Activated CD4-positive, alpha-beta memory T cell treated with anti-CD3 and anti-CD28 coated beads for 36 hours (primary cell): Measurements from ENCODE around the gene BSDC1. TPM values are rescaled to one million over a fixed set of nuclear protein-coding genes. Genes with fewer than 3 reads are reported as not detected.
"Not testable (repeated sequence)": the region's sequence is repeated elsewhere in the genome, so short reads cannot be mapped to it uniquely, and the experiment has no call there.

ENCODE experiments used
- CTCF ChIA-PET: fragments of 350-600 bp; sonication (Branson Sonifier 250); formaldehyde crosslinking; loops from one replicate; lab custom pipeline; 2021; ENCODE audit warnings: antibody characterized with exemption, inconsistent platforms; lab: Charles Lee
- POLR2A ChIA-PET: fragments of 350-600 bp; sonication (Branson Sonifier 250); formaldehyde crosslinking; loops from one replicate; lab custom pipeline; 2021; ENCODE audit warnings: antibody characterized with exemption; lab: Charles Lee
- DNase-seq: peaks from one replicate; pipeline ENCODE4 v3.0.0-alpha.2; 2020
- H3K27ac Mint-ChIP-seq: one replicate; pipeline ENCODE4 v1.8.0; 2021; ENCODE audit warnings: mixed read lengths
- H3K27me3 Mint-ChIP-seq: one replicate; pipeline ENCODE4 v1.8.0; 2021; ENCODE audit warnings: mixed read lengths
- H3K36me3 Mint-ChIP-seq: one replicate; pipeline ENCODE4 v1.8.0; 2021; ENCODE audit warnings: mixed read lengths
- H3K4me1 Mint-ChIP-seq: one replicate; pipeline ENCODE4 v1.8.0; 2021; ENCODE audit warnings: low read depth, mixed read lengths
- H3K4me3 Mint-ChIP-seq: one replicate; pipeline ENCODE4 v1.8.0; 2021; ENCODE audit warnings: mild to moderate bottlenecking, mixed read lengths
- H3K9me3 Mint-ChIP-seq: one replicate; pipeline ENCODE4 v1.8.0; 2021; ENCODE audit warnings: mixed read lengths
- intact Hi-C: fragments of 100-400 bp; cut with micrococcal nuclease; formaldehyde crosslinking; loops from one replicate; pipeline ENCODE4 v1.15.1; 2023
- total RNA-seq, 2 experiments: library from RNA; stranded (reverse); gene quantifications; one replicate each; pipeline ENCODE4 v1.2.3, GENCODE V29; 2021

The BSDC1 gene
- total RNA-seq, 2 experiments from 2014 or later: 32.1 to 33.2 TPM

GRCh38 chr1:32365445-32365844, 28.8 kb downstream of the BSDC1 start:
- Mint-ChIP-seq H3K4me1 (peaks cover 14% of the 10 kb centered on the region), H3K27ac (peak overlapping the region; percentile 35), H3K27me3 (peaks cover 3% of the 10 kb centered on the region), H3K9me3 (no peaks in the 10 kb centered on the region), H3K36me3 (peaks cover 19% of the 10 kb centered on the region), H3K4me3 (no peak overlapping the region)
- no peak for DNase-seq
- ChIA-PET POLR2A (interaction anchor here (0.7 to 0.8 kb wide), 2 partner anchors 29 to 30 kb away, joined by 3 read pairs; partner anchors contain the start of gene MARCKSL1), CTCF (no interaction called here)
- intact Hi-C loops: no loop called here

- ChIA-PET POLR2A (no interaction called here), CTCF (interaction anchor here (0.7 kb wide), 1 partner anchor 11 kb away, joined by 3 read pairs; no protein-coding TSS in a partner anchor)
- Mint-ChIP-seq H3K4me3 (no peak overlapping the region), H3K27me3 (peaks cover 3% of the 10 kb centered on the region), H3K4me1 (peaks cover 18% of the 10 kb centered on the region), H3K36me3 (peaks cover 19% of the 10 kb centered on the region), H3K9me3 (no peaks in the 10 kb centered on the region), H3K27ac (no peak overlapping the region)
- no peak for DNase-seq
- intact Hi-C loops: no loop called here
Measured at GRCh38 chr1:32364836-32365235, 29.4 kb downstream of the BSDC1 start.

- no peaks in the 10 kb centered on the region for H3K9me3 Mint-ChIP-seq
- CTCF ChIA-PET: interaction anchor here (0.5 to 1.4 kb wide), 3 partner anchors 148 to 219 kb away, joined by 3 read pairs; partner anchors contain the start of gene CCDC28B
- no peak overlapping the region for H3K27ac Mint-ChIP-seq
- H3K4me1 Mint-ChIP-seq: peaks cover 22% of the 10 kb centered on the region
- H3K36me3 Mint-ChIP-seq: peaks cover 17% of the 10 kb centered on the region
- POLR2A ChIA-PET: no interaction called here
- no peak for DNase-seq
- H3K4me3 Mint-ChIP-seq: no peak overlapping the region
- peaks cover 3% of the 10 kb centered on the region for H3K27me3 Mint-ChIP-seq
- intact Hi-C loops: no loop called here
Measured at GRCh38 chr1:32363713-32364112, 30.5 kb downstream of the BSDC1 start.

- no peak within 1 kb of the TSS for H3K4me3 Mint-ChIP-seq
- intact Hi-C loops: no loop called here
- no peak for DNase-seq
- no peak within 1 kb of the TSS for H3K27ac Mint-ChIP-seq
- no peaks in the 10 kb centered on the region for H3K9me3 Mint-ChIP-seq
- H3K36me3 Mint-ChIP-seq: peaks cover 13% of the 10 kb centered on the region
- peaks cover 22% of the 10 kb centered on the region for H3K4me1 Mint-ChIP-seq
- peaks cover 3% of the 10 kb centered on the region for H3K27me3 Mint-ChIP-seq
- ChIA-PET CTCF (interaction anchor here (0.8 to 1.4 kb wide), 2 partner anchors 147 to 162 kb away, joined by 3 read pairs; partner anchors contain the start of gene CCDC28B), POLR2A (interaction anchor here (1.0 kb wide), 2 partner anchors 27 to 43 kb away, joined by 3 read pairs; no protein-coding TSS in a partner anchor)
Measured at GRCh38 chr1:32362474-32363313, 31.5 kb downstream of the BSDC1 start, which contains the start of the genes FAM229A and TSSK3. Gene FAM229A, minus strand, starts transcription at chr1:32362485. Its CDS starts 394 bp downstream, at chr1:32362091. Gene TSSK3, plus strand, starts transcription at chr1:32362539. Its CDS starts 163 bp downstream, at chr1:32362702.

- peak; percentile 47 for DNase-seq
- intact Hi-C loops: no loop called here
- CTCF ChIA-PET: no interaction called here
- Mint-ChIP-seq H3K36me3 (peaks cover 13% of the 10 kb centered on the region), H3K27me3 (peaks cover 3% of the 10 kb centered on the region), H3K9me3 (no peaks in the 10 kb centered on the region), H3K4me1 (peaks cover 22% of the 10 kb centered on the region), H3K27ac (no peak overlapping the region), H3K4me3 (no peak overlapping the region)
- POLR2A ChIA-PET: interaction anchor here (1.0 kb wide), 2 partner anchors 26 to 42 kb away, joined by 3 read pairs; no protein-coding TSS in a partner anchor
Measured at GRCh38 chr1:32361674-32362473, 32.4 kb downstream of the BSDC1 start.

- H3K9me3 Mint-ChIP-seq: no peaks in the 10 kb centered on the region
- no peak overlapping the region for H3K27ac Mint-ChIP-seq
- H3K4me3 Mint-ChIP-seq: no peak overlapping the region
- ChIA-PET POLR2A (no interaction called here), CTCF (no interaction called here)
- H3K4me1 Mint-ChIP-seq: peaks cover 22% of the 10 kb centered on the region
- intact Hi-C loops: no loop called here
- DNase-seq: no peak
- peaks cover 13% of the 10 kb centered on the region for H3K36me3 Mint-ChIP-seq
- peaks cover 3% of the 10 kb centered on the region for H3K27me3 Mint-ChIP-seq
Measured at GRCh38 chr1:32361308-32361673, 33.0 kb downstream of the BSDC1 start.

GRCh38 chr1:32358435-32358834, 35.8 kb downstream of the BSDC1 start:
- Mint-ChIP-seq H3K9me3 (no peaks in the 10 kb centered on the region), H3K4me3 (no peak overlapping the region), H3K4me1 (peaks cover 20% of the 10 kb centered on the region), H3K27ac (no peak overlapping the region), H3K27me3 (peaks cover 3% of the 10 kb centered on the region), H3K36me3 (peaks cover 8% of the 10 kb centered on the region)
- ChIA-PET CTCF (no interaction called here), POLR2A (no interaction called here)
- intact Hi-C loops: no loop called here
- DNase-seq: no peak

- H3K36me3 Mint-ChIP-seq: peaks cover 3% of the 10 kb centered on the region
- POLR2A ChIA-PET: no interaction called here
- CTCF ChIA-PET: no interaction called here
- no peak for DNase-seq
- H3K4me1 Mint-ChIP-seq: peaks cover 20% of the 10 kb centered on the region
- no peak overlapping the region for H3K27ac Mint-ChIP-seq
- H3K9me3 Mint-ChIP-seq: no peaks in the 10 kb centered on the region
- H3K27me3 Mint-ChIP-seq: peaks cover 3% of the 10 kb centered on the region
- no peak overlapping the region for H3K4me3 Mint-ChIP-seq
- intact Hi-C loops: no loop called here
Measured at GRCh38 chr1:32357614-32358013, 36.6 kb downstream of the BSDC1 start.

GRCh38 chr1:32356478-32356877, 37.8 kb downstream of the BSDC1 start:
- ChIA-PET CTCF (no interaction called here), POLR2A (no interaction called here)
- no peaks in the 10 kb centered on the region for H3K9me3 Mint-ChIP-seq
- H3K27me3 Mint-ChIP-seq: peaks cover 3% of the 10 kb centered on the region
- H3K36me3 Mint-ChIP-seq: peaks cover 3% of the 10 kb centered on the region
- H3K4me3 Mint-ChIP-seq: no peak overlapping the region
- H3K4me1 Mint-ChIP-seq: peaks cover 19% of the 10 kb centered on the region
- DNase-seq: no peak
- H3K27ac Mint-ChIP-seq: no peak overlapping the region
- intact Hi-C loops: no loop called here

GRCh38 chr1:32355778-32356177, 38.5 kb downstream of the BSDC1 start:
- DNase-seq, intact Hi-C loops, H3K9me3 Mint-ChIP-seq, H3K27me3 Mint-ChIP-seq, H3K36me3 Mint-ChIP-seq, H3K4me3 Mint-ChIP-seq, POLR2A ChIA-PET, H3K27ac Mint-ChIP-seq: not testable (repeated sequence)
- CTCF ChIA-PET: interaction anchor here (0.9 kb wide), 1 partner anchor 13 kb away, joined by 3 read pairs; no protein-coding TSS in a partner anchor
- H3K4me1 Mint-ChIP-seq: peaks cover 20% of the 10 kb centered on the region

GRCh38 chr1:32353886-32354570, 40.2 kb downstream of the BSDC1 start:
- no peak overlapping the region for H3K27ac Mint-ChIP-seq
- CTCF ChIA-PET: interaction anchor here (0.5 to 1.6 kb wide), 2 partner anchors 10 to 138 kb away, joined by 3 to 7 read pairs; no protein-coding TSS in a partner anchor
- H3K9me3 Mint-ChIP-seq: peaks cover 4% of the 10 kb centered on the region

More at GRCh38 chr1:32353886-32354570, 40.2 kb downstream of the BSDC1 start:
- Mint-ChIP-seq H3K4me1 (peaks cover 24% of the 10 kb centered on the region), H3K36me3 (no peaks in the 10 kb centered on the region), H3K27me3 (no peaks in the 10 kb centered on the region), H3K4me3 (no peak overlapping the region)
- no peak for DNase-seq
- POLR2A ChIA-PET: interaction anchor here (1.4 to 2.4 kb wide), 2 partner anchors 17 to 18 kb away, joined by 3 to 9 read pairs; partner anchors contain the start of gene MARCKSL1
- intact Hi-C loops: no loop called here
